ENCODE measurements around the gene EEIG1.

Gene EEIG1

DNA sequence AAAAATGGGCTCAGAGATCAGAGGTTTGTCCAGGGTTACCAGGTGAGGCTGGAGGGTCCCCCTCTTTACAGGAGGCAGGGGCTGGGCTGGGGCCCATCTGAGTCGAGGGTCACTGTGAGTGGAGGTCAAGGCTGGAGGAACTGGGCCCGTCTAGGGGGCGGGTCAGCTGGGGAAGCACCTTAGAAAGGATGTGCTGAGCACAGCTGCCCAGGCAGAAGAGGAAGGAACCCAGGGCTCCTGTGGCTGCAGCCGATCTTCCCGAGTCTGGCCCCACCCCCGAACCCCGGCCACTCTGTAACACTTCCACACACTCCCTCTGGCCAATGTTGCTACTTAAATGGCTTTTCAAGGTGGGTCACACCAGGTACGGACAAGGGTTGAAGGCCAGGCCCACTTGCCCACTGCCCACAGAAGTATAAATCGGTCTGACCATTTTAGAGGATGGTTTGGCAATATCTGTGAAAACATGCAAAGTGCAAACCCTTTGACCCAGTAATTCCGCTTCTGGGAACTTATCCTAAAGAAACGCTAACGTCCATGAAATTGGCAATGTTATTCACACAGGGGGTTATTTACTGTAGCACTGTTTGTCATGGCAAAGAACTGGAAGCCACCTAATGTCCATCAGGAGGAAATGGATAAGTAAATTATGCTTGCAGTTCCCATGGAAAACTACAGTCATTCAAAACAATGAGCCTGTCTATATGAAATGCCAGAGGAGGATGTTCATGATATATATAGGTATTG lies 30.5 kb upstream of the EEIG1 start:
- peaks cover 5% of the 10 kb centered on the region for H3K4me1 ChIP-seq (ENCODE audit: control insufficient read depth, low read depth, low read length)

DNA sequence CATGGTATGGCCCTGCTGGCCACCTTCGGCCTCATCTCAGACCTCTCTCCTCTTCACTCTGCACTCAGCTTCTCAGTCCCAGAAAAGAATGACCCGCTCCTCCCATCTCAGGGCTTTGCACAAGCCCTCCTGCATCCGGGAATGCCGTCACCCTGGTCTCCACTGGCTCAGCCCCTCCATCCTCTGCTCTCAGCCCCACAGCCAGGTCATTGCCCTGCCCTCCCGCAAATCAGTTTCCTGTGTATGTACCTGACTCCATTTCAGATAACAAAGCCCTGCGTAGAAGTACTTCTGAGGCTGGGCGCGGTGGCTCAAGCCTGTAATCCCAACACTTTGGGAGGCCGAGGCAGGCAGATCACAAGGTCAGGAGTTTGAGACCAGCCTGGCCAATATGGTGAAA lies 28.9 kb upstream of the EEIG1 start:
- no peaks in the 10 kb centered on the region for H3K36me3 ChIP-seq (ENCODE audit: control insufficient read depth, low read depth, low read length)
- H3K4me1 ChIP-seq (ENCODE audit: control insufficient read depth, low read depth, low read length) = peaks cover 5% of the 10 kb centered on the region
- H3K27me3 ChIP-seq (ENCODE audit: control insufficient read depth, insufficient read depth, low read length) = no peaks in the 10 kb centered on the region
- H3K27ac ChIP-seq (ENCODE audit: low read length) = no peak overlapping the region
- H3K9ac ChIP-seq (ENCODE audit: low read length) = no peak overlapping the region
- H3K4me3 ChIP-seq (ENCODE audit: low read length) = no peak overlapping the region
- H3K9me3 ChIP-seq (ENCODE audit: control insufficient read depth, low read depth, low read length) = no peaks in the 10 kb centered on the region

More for the DNA sequence above, 30.5 kb upstream of the EEIG1 start:
- no peaks in the 10 kb centered on the region for H3K27me3 ChIP-seq (ENCODE audit: control insufficient read depth, insufficient read depth, low read length)
- H3K9me3 ChIP-seq (ENCODE audit: control insufficient read depth, low read depth, low read length) = no peaks in the 10 kb centered on the region
- no peak overlapping the region for H3K27ac ChIP-seq (ENCODE audit: low read length)
- no peak overlapping the region for H3K4me3 ChIP-seq (ENCODE audit: low read length)
- H3K9ac ChIP-seq (ENCODE audit: low read length) = no peak overlapping the region
- H3K36me3 ChIP-seq (ENCODE audit: control insufficient read depth, low read depth, low read length) = no peaks in the 10 kb centered on the region

DNA sequence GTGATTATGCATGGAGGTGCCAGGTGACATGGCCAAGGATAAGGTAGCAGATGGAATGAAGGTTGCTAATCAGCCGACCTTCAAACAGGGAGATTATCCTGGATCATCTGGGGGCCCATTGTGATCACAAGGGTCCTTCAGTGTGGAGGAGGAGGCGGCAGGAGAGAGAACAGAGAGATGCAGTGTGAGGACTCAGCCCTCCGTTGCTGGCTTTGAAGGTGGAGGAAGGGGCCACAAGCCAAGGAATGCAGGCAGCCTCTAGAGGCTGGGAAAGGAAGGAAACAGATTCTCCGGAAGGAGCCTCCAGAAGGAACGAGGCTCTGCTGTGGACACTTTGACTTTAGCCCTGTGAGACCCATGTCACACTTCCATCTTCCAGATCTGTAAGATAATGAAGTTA lies 27.4 kb upstream of the EEIG1 start:
- Histone ChIP-seq H3K27me3 (ENCODE audit: control insufficient read depth, insufficient read depth, low read length) (no peaks in the 10 kb centered on the region), H3K9ac (ENCODE audit: low read length) (no peak overlapping the region), H3K36me3 (ENCODE audit: control insufficient read depth, low read depth, low read length) (no peaks in the 10 kb centered on the region), H3K4me3 (ENCODE audit: low read length) (no peak overlapping the region), H3K9me3 (ENCODE audit: control insufficient read depth, low read depth, low read length) (no peaks in the 10 kb centered on the region), H3K4me1 (ENCODE audit: control insufficient read depth, low read depth, low read length) (peaks cover 5% of the 10 kb centered on the region), H3K27ac (ENCODE audit: low read length) (no peak overlapping the region)

DNA sequence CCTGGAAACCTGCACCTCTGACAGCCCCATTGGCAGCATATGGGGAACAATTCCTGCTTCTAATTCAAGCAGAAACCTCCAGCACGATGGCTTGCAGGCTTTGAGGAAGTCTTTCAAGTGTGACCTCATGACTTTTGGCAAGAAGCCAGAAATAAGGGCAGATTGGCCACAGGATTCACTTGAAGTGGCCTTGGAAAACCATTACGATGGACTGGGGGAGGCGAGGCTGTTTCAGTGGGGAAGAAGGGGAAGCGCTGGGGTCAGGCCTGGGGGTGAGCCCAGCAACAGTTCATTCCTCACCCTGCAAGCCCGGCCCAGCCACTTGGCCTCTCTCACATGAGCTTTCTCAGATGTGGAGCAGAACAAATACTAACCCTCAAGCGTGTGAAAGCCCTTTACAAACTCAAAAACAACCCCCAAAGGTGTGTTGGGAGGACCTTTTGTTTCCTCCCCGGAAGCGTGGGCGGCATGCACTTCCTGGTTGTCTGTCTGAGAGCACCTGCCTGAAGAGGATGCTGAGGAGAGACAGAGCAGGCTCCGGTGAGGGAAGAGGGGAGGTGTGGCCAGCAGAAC lies 26.9 kb upstream of the EEIG1 start:
- Histone ChIP-seq H3K4me1 (ENCODE audit: control insufficient read depth, low read depth, low read length) (peaks cover 5% of the 10 kb centered on the region), H3K27ac (ENCODE audit: low read length) (no peak overlapping the region), H3K36me3 (ENCODE audit: control insufficient read depth, low read depth, low read length) (no peaks in the 10 kb centered on the region)

DNA sequence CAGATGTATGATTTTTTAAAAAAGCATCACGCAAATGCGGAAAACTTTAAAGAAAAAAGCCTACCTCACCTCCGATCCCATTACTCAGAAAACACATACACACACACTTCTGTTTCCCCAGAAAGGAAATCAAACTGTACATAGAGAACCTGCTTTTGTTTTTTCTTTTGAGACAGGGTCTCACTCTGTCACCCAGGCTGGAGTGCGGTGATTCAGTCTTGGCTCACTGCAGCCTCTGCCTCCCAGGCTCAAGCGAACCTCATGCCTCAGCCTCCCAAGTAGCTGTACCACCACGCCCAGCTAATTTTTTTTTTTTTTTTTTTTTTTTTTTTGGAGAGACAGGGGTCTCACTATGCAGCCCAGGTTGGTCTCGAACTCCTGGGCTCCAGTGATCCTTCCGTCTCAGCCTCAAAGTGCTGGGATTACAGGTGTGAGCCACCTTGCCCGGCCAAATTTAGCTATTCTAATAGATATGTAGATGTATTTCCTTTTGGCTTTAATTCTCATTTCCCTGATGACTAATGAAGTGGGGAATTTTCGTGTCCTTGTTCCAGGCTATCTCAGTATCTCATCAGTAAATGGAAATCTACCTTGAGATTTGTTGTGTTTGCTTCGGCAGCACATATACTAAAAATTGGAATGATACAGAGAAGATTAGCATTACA lies 25.7 kb upstream of the EEIG1 start:
- peaks cover 7% of the 10 kb centered on the region for H3K4me1 ChIP-seq (ENCODE audit: control insufficient read depth, low read depth, low read length)
- H3K9ac ChIP-seq (ENCODE audit: low read length) = no peak overlapping the region

More for the DNA sequence above, 26.9 kb upstream of the EEIG1 start:
- Histone ChIP-seq H3K4me3 (ENCODE audit: low read length) (no peak overlapping the region), H3K9me3 (ENCODE audit: control insufficient read depth, low read depth, low read length) (no peaks in the 10 kb centered on the region), H3K9ac (ENCODE audit: low read length) (no peak overlapping the region), H3K27me3 (ENCODE audit: control insufficient read depth, insufficient read depth, low read length) (no peaks in the 10 kb centered on the region)

DNA sequence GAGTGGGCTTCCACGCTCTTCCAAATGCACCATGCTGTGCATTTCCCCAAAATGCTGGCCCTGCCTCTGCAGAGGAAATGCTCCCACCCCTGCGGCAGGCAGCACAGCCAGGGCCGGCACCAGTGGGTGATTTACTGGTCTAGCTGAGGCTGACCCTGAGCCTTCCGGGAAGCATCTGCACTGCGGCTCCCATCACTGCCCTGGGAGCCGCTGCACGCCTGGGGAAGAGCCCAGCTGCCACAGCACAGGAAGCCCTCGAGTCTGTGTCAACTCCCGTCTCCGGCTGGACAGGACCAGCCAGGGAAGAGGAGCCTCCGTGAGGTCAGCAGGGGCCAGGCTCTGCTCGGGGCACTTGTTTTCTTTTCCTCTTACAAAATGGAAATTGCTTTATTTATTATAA lies 25.1 kb upstream of the EEIG1 start:
- H3K4me3 ChIP-seq (ENCODE audit: low read length) = no peak overlapping the region
- no peaks in the 10 kb centered on the region for H3K36me3 ChIP-seq (ENCODE audit: control insufficient read depth, low read depth, low read length)
- H3K27me3 ChIP-seq (ENCODE audit: control insufficient read depth, insufficient read depth, low read length) = no peaks in the 10 kb centered on the region
- peaks cover 6% of the 10 kb centered on the region for H3K4me1 ChIP-seq (ENCODE audit: control insufficient read depth, low read depth, low read length)
- H3K9ac ChIP-seq (ENCODE audit: low read length) = no peak overlapping the region
- H3K9me3 ChIP-seq (ENCODE audit: control insufficient read depth, low read depth, low read length) = no peaks in the 10 kb centered on the region
- no peak overlapping the region for H3K27ac ChIP-seq (ENCODE audit: low read length)

More for the DNA sequence above, 25.7 kb upstream of the EEIG1 start:
- Histone ChIP-seq H3K4me3 (ENCODE audit: low read length) (no peak overlapping the region), H3K27me3 (ENCODE audit: control insufficient read depth, insufficient read depth, low read length) (no peaks in the 10 kb centered on the region), H3K9me3 (ENCODE audit: control insufficient read depth, low read depth, low read length) (no peaks in the 10 kb centered on the region), H3K27ac (ENCODE audit: low read length) (no peak overlapping the region), H3K36me3 (ENCODE audit: control insufficient read depth, low read depth, low read length) (no peaks in the 10 kb centered on the region)

DNA sequence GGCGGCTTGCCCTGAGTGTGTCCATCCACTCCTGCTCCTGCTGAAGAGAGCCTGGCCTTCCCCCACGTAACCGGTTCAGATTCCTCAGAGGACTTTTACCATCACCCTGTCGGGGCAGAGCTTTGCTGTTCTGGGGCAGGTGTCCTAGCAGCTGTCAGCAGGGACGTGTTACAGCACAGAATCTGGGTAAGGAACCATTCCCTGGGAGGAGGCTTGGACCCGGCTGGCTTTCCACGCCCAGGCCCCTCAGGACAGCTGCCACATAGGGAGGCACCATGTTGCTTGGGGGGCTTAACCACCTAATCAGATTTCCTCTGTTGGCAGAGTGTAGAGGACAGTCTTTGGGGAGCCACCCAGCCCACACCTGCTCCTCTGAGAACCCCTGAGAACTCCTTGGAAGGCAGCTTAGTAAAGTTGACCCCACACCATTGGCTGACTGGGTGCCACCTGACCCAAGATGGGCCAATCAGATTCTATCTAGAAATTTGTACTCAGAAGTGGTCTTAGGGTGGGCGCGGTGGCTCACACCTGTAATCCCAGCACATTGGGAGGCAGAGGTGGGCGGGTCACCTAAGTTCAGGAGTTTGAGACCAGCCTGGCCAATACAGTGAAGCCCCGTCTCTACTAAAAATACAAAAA lies 23.3 kb upstream of the EEIG1 start:
- no peak overlapping the region for H3K27ac ChIP-seq (ENCODE audit: low read length)
- H3K9ac ChIP-seq (ENCODE audit: low read length) = no peak overlapping the region
- H3K36me3 ChIP-seq (ENCODE audit: control insufficient read depth, low read depth, low read length) = no peaks in the 10 kb centered on the region
- no peaks in the 10 kb centered on the region for H3K9me3 ChIP-seq (ENCODE audit: control insufficient read depth, low read depth, low read length)
- H3K4me1 ChIP-seq (ENCODE audit: control insufficient read depth, low read depth, low read length) = peaks cover 6% of the 10 kb centered on the region
- no peaks in the 10 kb centered on the region for H3K27me3 ChIP-seq (ENCODE audit: control insufficient read depth, insufficient read depth, low read length)
- no peak overlapping the region for H3K4me3 ChIP-seq (ENCODE audit: low read length)

DNA sequence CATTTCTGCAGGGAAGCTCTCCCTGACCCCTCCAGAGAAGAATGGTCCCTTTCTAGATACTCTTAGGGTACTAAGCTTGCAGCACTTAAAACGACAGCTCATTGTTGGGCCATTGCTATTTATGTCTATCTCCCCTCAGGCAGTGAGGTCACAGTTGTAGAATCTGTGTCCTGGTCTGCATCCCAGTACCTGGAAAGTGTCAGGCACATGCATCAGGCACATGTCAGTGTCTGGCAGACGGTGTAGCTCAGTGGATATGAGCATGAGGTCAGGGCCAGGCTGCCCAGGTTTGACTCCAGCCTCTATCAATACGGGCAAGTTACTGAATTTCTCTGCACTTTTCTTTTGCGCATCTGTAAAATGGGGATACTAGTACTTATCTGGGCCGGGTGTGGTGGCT lies 22.2 kb upstream of the EEIG1 start:
- Histone ChIP-seq H3K9ac (ENCODE audit: low read length) (no peak overlapping the region), H3K27ac (ENCODE audit: low read length) (no peak overlapping the region), H3K9me3 (ENCODE audit: control insufficient read depth, low read depth, low read length) (no peaks in the 10 kb centered on the region), H3K4me3 (ENCODE audit: low read length) (no peak overlapping the region), H3K27me3 (ENCODE audit: control insufficient read depth, insufficient read depth, low read length) (no peaks in the 10 kb centered on the region), H3K4me1 (ENCODE audit: control insufficient read depth, low read depth, low read length) (peaks cover 6% of the 10 kb centered on the region), H3K36me3 (ENCODE audit: control insufficient read depth, low read depth, low read length) (no peaks in the 10 kb centered on the region)

DNA sequence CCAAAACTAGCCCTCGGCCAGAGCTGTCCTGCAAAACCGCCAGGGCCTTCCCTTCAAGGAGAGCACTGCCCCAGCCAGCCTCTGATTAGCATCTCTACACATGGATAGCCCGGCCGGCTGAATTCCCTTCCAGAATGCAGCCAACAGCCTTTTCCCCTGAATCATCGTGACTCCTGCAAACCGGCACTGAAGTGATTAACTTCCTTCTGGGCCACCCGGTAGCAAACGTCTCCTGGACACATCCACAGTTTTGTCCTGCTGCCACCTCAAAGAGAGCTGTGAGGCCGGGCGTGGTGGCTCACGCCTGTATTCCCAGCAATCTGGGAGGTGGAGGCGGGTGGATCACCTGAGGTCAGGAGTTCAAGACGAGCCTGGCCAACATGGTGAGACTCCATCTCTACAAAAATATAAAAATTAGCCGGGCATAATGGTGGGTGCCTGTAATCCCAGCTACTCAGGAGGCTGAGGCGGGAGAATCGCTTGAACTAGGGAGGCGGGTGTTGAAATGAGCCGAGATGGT lies 21.1 kb upstream of the EEIG1 start:
- Histone ChIP-seq H3K27ac (ENCODE audit: low read length) (no peak overlapping the region), H3K4me1 (ENCODE audit: control insufficient read depth, low read depth, low read length) (peaks cover 6% of the 10 kb centered on the region), H3K4me3 (ENCODE audit: low read length) (no peak overlapping the region), H3K27me3 (ENCODE audit: control insufficient read depth, insufficient read depth, low read length) (no peaks in the 10 kb centered on the region), H3K9ac (ENCODE audit: low read length) (no peak overlapping the region), H3K36me3 (ENCODE audit: control insufficient read depth, low read depth, low read length) (no peaks in the 10 kb centered on the region), H3K9me3 (ENCODE audit: control insufficient read depth, low read depth, low read length) (no peaks in the 10 kb centered on the region)

DNA sequence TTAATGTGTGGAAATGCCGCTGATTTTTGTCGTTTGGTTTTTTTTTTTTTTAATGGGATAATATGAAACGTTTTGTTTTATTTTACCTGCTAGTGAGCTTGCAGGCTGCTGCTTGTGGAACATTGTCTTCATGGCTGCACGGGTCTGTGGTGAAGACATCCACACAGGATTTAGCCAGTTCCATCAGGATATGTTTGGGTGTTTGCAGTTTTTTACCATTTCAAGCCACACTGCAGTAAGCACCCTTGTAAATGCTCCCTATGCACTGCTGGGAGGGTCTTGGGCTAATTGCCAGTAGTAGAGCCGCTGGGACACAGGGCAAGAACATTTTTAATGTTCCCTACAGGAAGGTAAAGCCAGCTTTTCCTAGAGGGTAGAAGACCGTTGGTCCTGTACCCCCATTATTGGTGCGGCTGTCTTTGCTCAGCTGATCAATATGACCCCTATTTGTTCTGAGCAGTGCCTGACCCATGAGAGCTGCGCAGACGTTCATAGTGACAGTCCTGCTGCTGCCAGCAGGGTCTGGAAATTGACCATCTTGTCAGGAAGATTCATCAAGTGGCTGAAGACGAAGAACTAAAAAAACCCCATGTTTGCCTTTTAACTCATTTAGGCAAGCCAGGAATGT lies 20.5 kb upstream of the EEIG1 start:
- Histone ChIP-seq H3K27ac (ENCODE audit: low read length) (no peak overlapping the region), H3K9me3 (ENCODE audit: control insufficient read depth, low read depth, low read length) (no peaks in the 10 kb centered on the region), H3K4me1 (ENCODE audit: control insufficient read depth, low read depth, low read length) (peaks cover 6% of the 10 kb centered on the region), H3K4me3 (ENCODE audit: low read length) (no peak overlapping the region), H3K27me3 (ENCODE audit: control insufficient read depth, insufficient read depth, low read length) (no peaks in the 10 kb centered on the region), H3K36me3 (ENCODE audit: control insufficient read depth, low read depth, low read length) (no peaks in the 10 kb centered on the region), H3K9ac (ENCODE audit: low read length) (no peak overlapping the region)

DNA sequence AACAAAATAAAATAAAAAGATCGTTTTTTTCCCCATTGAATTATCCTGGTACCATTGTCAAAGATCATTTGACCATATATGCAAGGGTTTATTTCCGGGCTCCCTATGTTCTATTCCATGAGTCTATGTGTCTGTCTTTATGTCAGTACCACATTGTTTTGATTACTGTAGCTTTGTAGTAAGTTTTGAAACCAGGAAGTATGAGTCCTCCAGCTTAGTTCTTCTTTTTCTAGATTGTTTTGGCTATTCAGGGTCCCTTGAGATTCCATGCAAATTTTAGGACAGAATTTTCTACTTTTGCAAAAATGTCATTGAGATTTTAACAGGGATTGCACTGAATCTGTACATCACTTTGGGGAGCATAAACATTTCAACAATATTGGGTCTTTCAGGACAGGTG lies 18.7 kb upstream of the EEIG1 start:
- Histone ChIP-seq H3K27me3 (ENCODE audit: control insufficient read depth, insufficient read depth, low read length) (no peaks in the 10 kb centered on the region), H3K9ac (ENCODE audit: low read length) (no peak overlapping the region), H3K4me1 (ENCODE audit: control insufficient read depth, low read depth, low read length) (peaks cover 6% of the 10 kb centered on the region), H3K27ac (ENCODE audit: low read length) (no peak overlapping the region), H3K36me3 (ENCODE audit: control insufficient read depth, low read depth, low read length) (no peaks in the 10 kb centered on the region), H3K9me3 (ENCODE audit: control insufficient read depth, low read depth, low read length) (no peaks in the 10 kb centered on the region), H3K4me3 (ENCODE audit: low read length) (no peak overlapping the region)
